Karpas-422 (cell line): ENCODE results near the gene SOX5. TPM values are rescaled to one million over a fixed set of nuclear protein-coding genes. Genes with fewer than 3 reads are reported as not detected.

ENCODE experiments used
- DNase-seq: peaks from one replicate; pipeline ENCODE4 v3.0.0-alpha.2; 2015
- H2AFZ ChIP-seq: fragments of 200-600 bp; sonication (generic); 2 replicates; pipeline ENCODE4 v1.6.1; 2014; ENCODE audit warnings: antibody characterized with exemption, low read length, mixed read lengths
- H3K27ac ChIP-seq: fragments of 200-600 bp; sonication (generic); 2 replicates; pipeline ENCODE4 v1.5.1; 2014; ENCODE audit warnings: mild to moderate bottlenecking, low read length, moderate library complexity
- H3K27me3 ChIP-seq: fragments of 200-600 bp; sonication (generic); 2 replicates; pipeline ENCODE4 v1.6.1; 2014; ENCODE audit warnings: low read length, mixed read lengths
- H3K36me3 ChIP-seq: fragments of 200-600 bp; sonication (generic); 2 replicates; pipeline ENCODE4 v1.6.1; 2014; ENCODE audit warnings: low read length, mixed read lengths; ENCODE audit not compliant: insufficient read depth
- H3K4me1 ChIP-seq: fragments of 200-600 bp; sonication (generic); 2 replicates; pipeline ENCODE4 v1.6.1; 2014; ENCODE audit warnings: mild to moderate bottlenecking, low read length, mixed read lengths
- H3K4me2 ChIP-seq: fragments of 200-600 bp; sonication (generic); 2 replicates; pipeline ENCODE4 v1.6.1; 2014; ENCODE audit warnings: low read length, low read depth, mild to moderate bottlenecking; ENCODE audit not compliant: poor library complexity, severe bottlenecking
- H3K4me3 ChIP-seq: fragments of 200-600 bp; sonication (generic); 2 replicates; pipeline ENCODE4 v1.5.1; 2014; ENCODE audit warnings: mild to moderate bottlenecking, antibody characterized with exemption, low read length, mixed read lengths
- H3K79me2 ChIP-seq: fragments of 200-600 bp; sonication (generic); 2 replicates; pipeline ENCODE4 v1.6.1; 2014; ENCODE audit warnings: mild to moderate bottlenecking, low read length, mixed read lengths
- H3K9ac ChIP-seq: fragments of 200-600 bp; sonication (generic); 2 replicates; pipeline ENCODE4 v1.6.0; 2014; ENCODE audit warnings: low read length
- H3K9me2 ChIP-seq: fragments of 200-600 bp; sonication (generic), shearing (Covaris generic); replicated peaks from 2 replicates; pipeline ENCODE4 v1.6.0; 2014; ENCODE audit warnings: mild to moderate bottlenecking, low read length, moderate library complexity; ENCODE audit not compliant: insufficient read depth
- H3K9me3 ChIP-seq: fragments of 300-700, 200-600 bp; sonication (generic); 2 replicates; pipeline ENCODE4 v1.6.1; 2014; ENCODE audit warnings: low read length, mixed read lengths
- H4K20me1 ChIP-seq: fragments of 200-600 bp; sonication (generic); 2 replicates; pipeline ENCODE4 v1.6.1; 2014; ENCODE audit warnings: mild to moderate bottlenecking, antibody characterized with exemption, low read length, low read depth; ENCODE audit not compliant: insufficient read depth
- total RNA-seq: library from RNA; depleted of rRNA; stranded (reverse); fragments of >200 nt; shearing (Covaris generic); gene quantifications from 2 replicates; pipeline ENCODE4 v1.2.3, GENCODE V29; 2014; ENCODE audit warnings: low replicate concordance

SOX5 gene
- total RNA-seq, 1 experiment from 2014 or later, result 30.5 TPM

GRCh38 chr12:23569356-23569755 is 380.1 kb downstream of the SOX5 start:
- no peak overlapping the region for H2AFZ ChIP-seq
- H3K9ac ChIP-seq, result no peak overlapping the region
- H3K27ac ChIP-seq, result no peak overlapping the region
- no peaks in the 10 kb centered on the region for H3K27me3 ChIP-seq
- no peak for DNase-seq
- no peak overlapping the region for H3K4me3 ChIP-seq
- no peak overlapping the region for H3K4me2 ChIP-seq
- no peaks in the 10 kb centered on the region for H3K36me3 ChIP-seq
- H4K20me1 ChIP-seq, result no peaks in the 10 kb centered on the region
- H3K9me3 ChIP-seq, result 0 out of 2 replicates have a peak, but pooled peaks cover 2% of the 10 kb centered on the region
- no peaks in the 10 kb centered on the region for H3K4me1 ChIP-seq
- H3K79me2 ChIP-seq, result no peaks in the 10 kb centered on the region
- no peaks in the 10 kb centered on the region for H3K9me2 ChIP-seq

- Histone ChIP-seq H3K9me2 (no peaks in the 10 kb centered on the region), H3K4me3 (no peak overlapping the region), H2AFZ (no peak overlapping the region), H4K20me1 (no peaks in the 10 kb centered on the region), H3K4me2 (no peak overlapping the region), H3K27ac (no peak overlapping the region), H3K9ac (no peak overlapping the region), H3K9me3 (0 out of 2 replicates have a peak, but pooled peaks cover 2% of the 10 kb centered on the region), H3K79me2 (no peaks in the 10 kb centered on the region), H3K36me3 (no peaks in the 10 kb centered on the region), H3K27me3 (no peaks in the 10 kb centered on the region), H3K4me1 (no peaks in the 10 kb centered on the region)
- no peak for DNase-seq
Observed at GRCh38 chr12:23566133-23566532, 383.3 kb downstream of the SOX5 start.

- H3K36me3 ChIP-seq, result no peaks in the 10 kb centered on the region
- DNase-seq, result no peak
- no peaks in the 10 kb centered on the region for H3K4me1 ChIP-seq
Observed at GRCh38 chr12:23564451-23565152, 384.9 kb downstream of the SOX5 start.

GRCh38 chr12:23561364-23562345 is 387.8 kb downstream of the SOX5 start:
- no peak overlapping the region for H3K4me3 ChIP-seq
- H3K27ac ChIP-seq, result no peak overlapping the region
- no peaks in the 10 kb centered on the region for H3K36me3 ChIP-seq
- H4K20me1 ChIP-seq, result no peaks in the 10 kb centered on the region
- no peak overlapping the region for H2AFZ ChIP-seq
- H3K9ac ChIP-seq, result no peak overlapping the region
- no peaks in the 10 kb centered on the region for H3K79me2 ChIP-seq
- no peaks in the 10 kb centered on the region for H3K9me2 ChIP-seq
- H3K9me3 ChIP-seq, result no peaks in the 10 kb centered on the region
- no peaks in the 10 kb centered on the region for H3K4me1 ChIP-seq
- no peaks in the 10 kb centered on the region for H3K27me3 ChIP-seq
- DNase-seq, result no peak
- no peak overlapping the region for H3K4me2 ChIP-seq

More at GRCh38 chr12:23564451-23565152, 384.9 kb downstream of the SOX5 start:
- no peak overlapping the region for H3K4me2 ChIP-seq
- H3K27ac ChIP-seq, result no peak overlapping the region
- no peaks in the 10 kb centered on the region for H3K27me3 ChIP-seq
- no peaks in the 10 kb centered on the region for H3K9me3 ChIP-seq
- no peaks in the 10 kb centered on the region for H3K9me2 ChIP-seq
- H4K20me1 ChIP-seq, result no peaks in the 10 kb centered on the region
- H3K4me3 ChIP-seq, result no peak overlapping the region
- H3K9ac ChIP-seq, result no peak overlapping the region
- H3K79me2 ChIP-seq, result no peaks in the 10 kb centered on the region
- no peak overlapping the region for H2AFZ ChIP-seq

GRCh38 chr12:23560611-23561010 is 388.9 kb downstream of the SOX5 start:
- H3K4me1 ChIP-seq, result no peaks in the 10 kb centered on the region
- H3K9ac ChIP-seq, result no peak overlapping the region
- no peaks in the 10 kb centered on the region for H4K20me1 ChIP-seq
- DNase-seq, result no peak
- H3K27ac ChIP-seq, result no peak overlapping the region
- H3K4me3 ChIP-seq, result no peak overlapping the region
- H3K27me3 ChIP-seq, result no peaks in the 10 kb centered on the region
- H3K9me2 ChIP-seq, result no peaks in the 10 kb centered on the region
- H3K36me3 ChIP-seq, result no peaks in the 10 kb centered on the region
- no peaks in the 10 kb centered on the region for H3K9me3 ChIP-seq
- H3K79me2 ChIP-seq, result no peaks in the 10 kb centered on the region
- no peak overlapping the region for H3K4me2 ChIP-seq
- H2AFZ ChIP-seq, result no peak overlapping the region

GRCh38 chr12:23559268-23559753 is 390.2 kb downstream of the SOX5 start:
- H3K9me3 ChIP-seq, result no peaks in the 10 kb centered on the region
- no peaks in the 10 kb centered on the region for H3K9me2 ChIP-seq
- H3K27ac ChIP-seq, result no peak overlapping the region

GRCh38 chr12:23556661-23557060 is 392.8 kb downstream of the SOX5 start:
- no peak overlapping the region for H3K9ac ChIP-seq
- no peak overlapping the region for H3K4me2 ChIP-seq
- H2AFZ ChIP-seq, result no peak overlapping the region
- no peaks in the 10 kb centered on the region for H4K20me1 ChIP-seq
- no peaks in the 10 kb centered on the region for H3K4me1 ChIP-seq
- DNase-seq, result no peak
- H3K4me3 ChIP-seq, result no peak overlapping the region
- H3K27me3 ChIP-seq, result no peaks in the 10 kb centered on the region
- no peaks in the 10 kb centered on the region for H3K79me2 ChIP-seq
- no peaks in the 10 kb centered on the region for H3K9me2 ChIP-seq
- H3K9me3 ChIP-seq, result no peaks in the 10 kb centered on the region
- H3K27ac ChIP-seq, result no peak overlapping the region
- no peaks in the 10 kb centered on the region for H3K36me3 ChIP-seq

More at GRCh38 chr12:23559268-23559753, 390.2 kb downstream of the SOX5 start:
- Histone ChIP-seq H3K4me2 (no peak overlapping the region), H3K27me3 (no peaks in the 10 kb centered on the region), H4K20me1 (no peaks in the 10 kb centered on the region), H3K4me1 (no peaks in the 10 kb centered on the region), H3K9ac (no peak overlapping the region), H2AFZ (no peak overlapping the region), H3K79me2 (no peaks in the 10 kb centered on the region), H3K36me3 (no peaks in the 10 kb centered on the region), H3K4me3 (no peak overlapping the region)
- no peak for DNase-seq

- no peaks in the 10 kb centered on the region for H4K20me1 ChIP-seq
- H3K27me3 ChIP-seq, result no peaks in the 10 kb centered on the region
- no peaks in the 10 kb centered on the region for H3K36me3 ChIP-seq
- no peak overlapping the region for H3K4me2 ChIP-seq
- H2AFZ ChIP-seq, result no peak overlapping the region
- H3K9me3 ChIP-seq, result no peaks in the 10 kb centered on the region
- H3K9ac ChIP-seq, result no peak overlapping the region
- H3K4me3 ChIP-seq, result no peak overlapping the region
- no peak for DNase-seq
- no peaks in the 10 kb centered on the region for H3K79me2 ChIP-seq
- no peaks in the 10 kb centered on the region for H3K9me2 ChIP-seq
- no peak overlapping the region for H3K27ac ChIP-seq
- H3K4me1 ChIP-seq, result no peaks in the 10 kb centered on the region
Observed at GRCh38 chr12:23555825-23556207, 393.7 kb downstream of the SOX5 start.
